ES-I3 (cell line): Measurements from ENCODE around the gene HELZ2.

Source experiments
- H3K36me3 ChIP-seq: 2 replicates; pipeline ENCODE4 v1.6.1; 2013; ENCODE audit warnings: mild to moderate bottlenecking, low read length, control low read depth, moderate library complexity; ENCODE audit not compliant: insufficient read depth
- H3K4me1 ChIP-seq: 2 replicates; pipeline ENCODE4 v1.6.1; 2013; ENCODE audit warnings: mild to moderate bottlenecking, control low read depth, low read length; ENCODE audit not compliant: insufficient read depth
- H3K9ac ChIP-seq: 2 replicates; pipeline ENCODE4 v1.6.1; 2013; ENCODE audit warnings: low read depth, mild to moderate bottlenecking, low read length, moderate library complexity
- H3K9me3 ChIP-seq: 2 replicates; pipeline ENCODE4 v1.6.1; 2013; ENCODE audit warnings: mild to moderate bottlenecking, low read length, moderate library complexity; ENCODE audit not compliant: control insufficient read depth, insufficient read depth

HELZ2 gene

GRCh38 chr20:63529180-63529860, 44.7 kb downstream of the HELZ2 start:
- no peaks in the 10 kb centered on the region for H3K4me1 ChIP-seq

GRCh38 chr20:63527184-63527583, 46.9 kb downstream of the HELZ2 start:
- Histone ChIP-seq H3K9ac (no peak overlapping the region), H3K36me3 (peaks cover 4% of the 10 kb centered on the region; the same call in 1 of the 2 replicates), H3K4me1 (no peaks in the 10 kb centered on the region), H3K9me3 (no peaks in the 10 kb centered on the region)

More at GRCh38 chr20:63529180-63529860, 44.7 kb downstream of the HELZ2 start:
- Histone ChIP-seq H3K36me3 (no peaks in the 10 kb centered on the region), H3K9me3 (no peaks in the 10 kb centered on the region), H3K9ac (no peak overlapping the region)

- Histone ChIP-seq H3K36me3 (peaks cover 7% of the 10 kb centered on the region), H3K9ac (no peak overlapping the region), H3K4me1 (no peaks in the 10 kb centered on the region), H3K9me3 (no peaks in the 10 kb centered on the region)
Observed at GRCh38 chr20:63525971-63526370, 48.1 kb downstream of the HELZ2 start.

GRCh38 chr20:63525185-63525584, 48.9 kb downstream of the HELZ2 start:
- Histone ChIP-seq H3K9me3 (no peaks in the 10 kb centered on the region), H3K9ac (no peak overlapping the region), H3K36me3 (peaks cover 7% of the 10 kb centered on the region)

More at GRCh38 chr20:63525185-63525584, 48.9 kb downstream of the HELZ2 start:
- no peaks in the 10 kb centered on the region for H3K4me1 ChIP-seq
